Gastroesophageal sphincter (tissue), 4 donors: ENCODE results near the gene GRB2. TPM values are rescaled to one million over a fixed set of nuclear protein-coding genes. Genes with fewer than 3 reads are reported as not detected.
A peak's percentile ranks its signal among the peaks of the same experiment; 100 is the strongest.

ENCODE experiments used
- ATAC-seq: fragments of 150-250 bp; one replicate; pipeline ENCODE4 v1.9.1; 2016; ENCODE audit warnings: mild to moderate bottlenecking, moderate library complexity
- H3K27ac ChIP-seq, 4 donors: fragments of 200-600 bp; sonication (generic) in 3 of 4; 1 replicate in 3 of 4; 2 replicates in 1 of 4; pipeline ENCODE4 v1.5.1; 2016 to 2019
- H3K27me3 ChIP-seq: fragments of 200-600 bp; sonication (generic); one replicate; pipeline ENCODE4 v1.5.1; 2019
- H3K36me3 ChIP-seq, 2 donors: fragments of 200-600 bp; sonication (generic); one replicate each; pipeline ENCODE4 v1.5.1; 2019; ENCODE audit warnings: control low read depth in 1 of 2
- H3K4me1 ChIP-seq, 3 donors: fragments of 200-600 bp; sonication (generic); 1 replicate in 2 of 3; 2 replicates in 1 of 3; pipeline ENCODE4 v1.5.1; 2016 to 2019; ENCODE audit warnings: control low read depth in 2 of 3
- H3K4me3 ChIP-seq, 2 donors: fragments of 200-600 bp; sonication (generic); one replicate each; pipeline ENCODE4 v1.5.1; 2019; ENCODE audit warnings: mild to moderate bottlenecking in 1 of 2, moderate library complexity in 1 of 2
- H3K9me3 ChIP-seq, 3 donors: fragments of 200-600 bp; sonication (generic); one replicate each; pipeline ENCODE4 v1.5.1; 2017 to 2019; ENCODE audit warnings: control low read depth in 2 of 3
- EP300 ChIP-seq: sonication (generic); formaldehyde crosslinking; IDR thresholded peaks from one replicate; pipeline ENCODE4 v1.6.1; 2017; ENCODE audit warnings: antibody characterized with exemption, mild to moderate bottlenecking
- POLR2A ChIP-seq, 2 donors: fragments of 450-650 bp; IDR thresholded peaks; one replicate each; pipeline ENCODE4 v1.6.1; 2017; ENCODE audit warnings: antibody characterized with exemption in 2 of 2, mild to moderate bottlenecking in 2 of 2, moderate library complexity in 1 of 2
- POLR2AphosphoS5 ChIP-seq: sonication (generic); formaldehyde crosslinking; IDR thresholded peaks from one replicate; pipeline ENCODE4 v1.6.1; 2017; ENCODE audit warnings: antibody characterized with exemption
- WGBS, 2 donors: methylation state at CpG; one replicate each; pipeline ENCODE4 v1.1.5; 2018; ENCODE audit warnings: low coverage in 1 of 2; 5-methylcytosine and 5-hydroxymethylcytosine counted together
- total RNA-seq, 4 donors: library from RNA; depleted of rRNA; stranded (reverse); fragments of >200 nt; gene quantifications; one replicate each; pipeline ENCODE4 v1.1.0, GENCODE V29; 2016
- TF ChIP-seq, protein P1 (sequence below), 4 experiments: fragments of 200-600 bp in 2 of 4; fragments of 450-650 bp in 2 of 4; sonication (generic) in 1 of 4; IDR thresholded peaks; one replicate each; pipeline ENCODE4 v1.5.1; 2017 to 2019; ENCODE audit warnings: antibody characterized with exemption in 4 of 4, mild to moderate bottlenecking in 2 of 4, moderate library complexity in 2 of 4

Gene GRB2
- total RNA-seq, 4 donors from 2014 or later, result 80.6 to 113 (median 97.6) TPM

DNA sequence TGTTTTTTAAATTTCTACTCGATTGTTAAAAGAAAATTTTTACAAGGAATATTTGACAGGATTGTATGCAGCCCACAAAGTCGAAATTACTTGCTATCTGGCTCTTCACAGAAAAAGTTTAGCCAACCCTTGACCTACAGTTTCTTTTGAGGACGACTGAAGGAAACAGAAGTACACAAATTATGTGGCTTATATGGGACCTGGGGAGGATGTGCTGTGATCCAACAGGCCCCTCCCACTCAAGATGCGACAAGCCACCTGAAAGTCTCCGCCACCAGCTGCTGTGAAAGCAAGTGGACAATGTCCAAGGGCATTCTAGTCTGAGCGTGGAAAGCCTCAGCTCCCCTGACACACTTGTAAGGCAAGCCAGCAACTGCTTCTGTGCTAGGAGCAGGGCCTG, 73.8 kb downstream of the GRB2 start:
- no peak for ATAC-seq
- WGBS, 2 donors, result 44 to 66% methylated on average over 4 to 5 of the region's 6 CpGs
- no peaks in the 10 kb centered on the region for H3K9me3 ChIP-seq
- no peaks in the 10 kb centered on the region for H3K27me3 ChIP-seq
- H3K4me1 ChIP-seq, result peaks cover 0 to 10% (median 0%) of the 10 kb centered on the region in 3 donors
- no peak overlapping the region for H3K4me3 ChIP-seq
- TF ChIP-seq POLR2AphosphoS5, result no peak
- TF ChIP-seq POLR2A (IDR thresholded peaks at IDR 0.05), result no peak
- TF ChIP-seq EP300, result no peak
- TF ChIP-seq, protein P1, sequence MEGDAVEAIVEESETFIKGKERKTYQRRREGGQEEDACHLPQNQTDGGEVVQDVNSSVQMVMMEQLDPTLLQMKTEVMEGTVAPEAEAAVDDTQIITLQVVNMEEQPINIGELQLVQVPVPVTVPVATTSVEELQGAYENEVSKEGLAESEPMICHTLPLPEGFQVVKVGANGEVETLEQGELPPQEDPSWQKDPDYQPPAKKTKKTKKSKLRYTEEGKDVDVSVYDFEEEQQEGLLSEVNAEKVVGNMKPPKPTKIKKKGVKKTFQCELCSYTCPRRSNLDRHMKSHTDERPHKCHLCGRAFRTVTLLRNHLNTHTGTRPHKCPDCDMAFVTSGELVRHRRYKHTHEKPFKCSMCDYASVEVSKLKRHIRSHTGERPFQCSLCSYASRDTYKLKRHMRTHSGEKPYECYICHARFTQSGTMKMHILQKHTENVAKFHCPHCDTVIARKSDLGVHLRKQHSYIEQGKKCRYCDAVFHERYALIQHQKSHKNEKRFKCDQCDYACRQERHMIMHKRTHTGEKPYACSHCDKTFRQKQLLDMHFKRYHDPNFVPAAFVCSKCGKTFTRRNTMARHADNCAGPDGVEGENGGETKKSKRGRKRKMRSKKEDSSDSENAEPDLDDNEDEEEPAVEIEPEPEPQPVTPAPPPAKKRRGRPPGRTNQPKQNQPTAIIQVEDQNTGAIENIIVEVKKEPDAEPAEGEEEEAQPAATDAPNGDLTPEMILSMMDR (IDR thresholded peaks at IDR 0.05), result no peak
- H3K27ac ChIP-seq, result no peak overlapping the region
- peaks cover 0 to 20% of the 10 kb centered on the region in 2 donors for H3K36me3 ChIP-seq

DNA sequence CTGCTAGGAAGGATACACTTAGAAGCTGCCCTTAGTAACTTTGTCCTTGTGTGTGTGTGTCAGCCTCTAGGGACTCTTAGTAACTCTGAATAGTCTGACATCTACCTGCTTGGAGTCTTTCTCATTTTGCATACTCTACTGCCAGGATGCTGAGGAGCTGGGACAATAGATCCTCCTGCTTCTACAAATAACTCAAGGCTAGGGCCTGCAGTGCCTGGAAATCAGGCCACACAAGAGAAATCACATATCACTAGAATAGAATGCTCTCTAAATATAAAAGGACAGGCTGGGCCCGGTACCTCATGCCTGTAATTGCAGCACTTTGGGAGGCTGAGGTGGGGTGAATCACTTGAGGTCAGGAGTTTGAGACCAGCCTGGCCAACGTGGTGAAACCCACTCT, 77.7 kb downstream of the GRB2 start:
- Histone ChIP-seq H3K9me3 (no peaks in the 10 kb centered on the region), H3K27ac (no peak overlapping the region), H3K4me3 (no peak overlapping the region), H3K36me3 (peaks cover 0 to 39% of the 10 kb centered on the region in 2 donors), H3K27me3 (no peaks in the 10 kb centered on the region), H3K4me1 (peaks cover 0 to 41% (median 0%) of the 10 kb centered on the region in 3 donors)
- no peak for ATAC-seq
- TF ChIP-seq, protein P1 (IDR thresholded peaks at IDR 0.05), result no peak
- no peak for TF ChIP-seq POLR2AphosphoS5
- TF ChIP-seq POLR2A (IDR thresholded peaks at IDR 0.05), result no peak
- no peak for TF ChIP-seq EP300
- 100% methylated on average over 1 of the region's 2 CpGs; no CpG with 5 or more reads in 1 of the 2 donors for WGBS, 2 donors

DNA sequence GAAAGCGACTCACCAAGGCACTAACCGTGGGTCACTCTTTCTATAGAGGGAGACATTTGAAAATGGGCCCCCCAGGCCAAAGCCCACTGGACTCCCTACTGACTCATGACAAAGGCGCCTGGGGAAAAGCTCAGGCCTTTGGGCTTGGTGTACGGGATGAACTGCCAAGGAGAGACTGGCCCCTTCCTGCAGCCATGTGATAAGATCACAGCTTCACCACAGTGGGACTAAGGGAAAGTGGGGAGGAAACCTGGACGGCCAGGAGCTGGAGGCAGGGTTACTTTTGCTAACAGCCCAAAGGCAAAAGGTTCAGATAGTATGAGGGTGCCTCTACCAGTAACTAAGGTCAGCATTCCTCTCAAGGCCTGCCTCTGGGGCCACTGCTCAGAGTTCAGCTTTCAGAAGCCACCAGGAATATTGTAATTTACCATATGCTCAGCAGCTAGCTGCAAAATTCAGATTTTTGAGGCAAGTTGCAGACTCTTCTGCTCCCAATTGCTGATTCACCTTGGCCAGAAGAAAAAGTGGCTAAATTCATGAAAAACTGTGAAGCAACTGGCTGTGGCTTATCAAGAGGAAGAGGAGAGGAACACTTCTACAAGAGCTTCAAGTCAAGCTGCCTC, 79.1 kb downstream of the GRB2 start:
- H3K36me3 ChIP-seq, result peaks cover 0 to 42% of the 10 kb centered on the region in 2 donors
- WGBS, 2 donors, result no CpG with 5 or more reads among the region's 5 CpGs
- H3K4me1 ChIP-seq, result peaks cover 0 to 43% (median 0%) of the 10 kb centered on the region in 3 donors
- TF ChIP-seq POLR2AphosphoS5, result no peak
- TF ChIP-seq EP300, result no peak
- TF ChIP-seq, protein P1 (IDR thresholded peaks at IDR 0.05), result no peak
- TF ChIP-seq POLR2A (IDR thresholded peaks at IDR 0.05), result no peak
- ATAC-seq, result no peak
- no peaks in the 10 kb centered on the region for H3K27me3 ChIP-seq
- H3K4me3 ChIP-seq, result no peak overlapping the region
- no peaks in the 10 kb centered on the region for H3K9me3 ChIP-seq
- peak overlapping the region in 3 of 4 donors; percentile 46 to 54 (median 48) for H3K27ac ChIP-seq

DNA sequence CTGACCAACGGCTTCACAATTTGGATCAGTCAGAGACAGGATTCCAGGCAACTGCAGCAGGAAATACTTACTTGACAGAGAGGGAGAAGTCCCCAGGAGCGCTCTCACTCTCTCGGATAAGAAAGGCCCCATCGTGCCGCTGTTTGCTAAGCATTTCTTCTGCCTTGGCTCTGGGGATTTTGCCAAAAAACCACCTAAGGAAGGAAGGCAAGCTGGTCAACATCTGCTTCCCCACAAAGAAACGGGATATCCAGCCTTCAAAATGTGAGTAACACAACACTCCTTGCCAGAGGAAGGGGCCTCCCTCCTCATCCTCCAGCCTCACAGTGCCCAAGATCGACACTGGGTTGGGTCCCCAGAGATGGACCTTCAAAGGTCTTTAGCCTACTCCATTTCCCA, 79.7 kb downstream of the GRB2 start:
- ATAC-seq, result no peak
- Histone ChIP-seq H3K4me1 (peaks cover 0 to 38% (median 0%) of the 10 kb centered on the region in 3 donors), H3K27ac (peak overlapping the region in 3 of 4 donors; percentile 46 to 54 (median 48)), H3K9me3 (no peaks in the 10 kb centered on the region), H3K36me3 (peaks cover 0 to 43% of the 10 kb centered on the region in 2 donors), H3K4me3 (no peak overlapping the region), H3K27me3 (no peaks in the 10 kb centered on the region)
- TF ChIP-seq, protein P1 (IDR thresholded peaks at IDR 0.05), result no peak
- TF ChIP-seq POLR2A (IDR thresholded peaks at IDR 0.05), result no peak
- TF ChIP-seq POLR2AphosphoS5, result no peak
- TF ChIP-seq EP300, result no peak
- WGBS, 2 donors, result 40 to 60% methylated on average over 1 of the region's 7 CpGs

DNA sequence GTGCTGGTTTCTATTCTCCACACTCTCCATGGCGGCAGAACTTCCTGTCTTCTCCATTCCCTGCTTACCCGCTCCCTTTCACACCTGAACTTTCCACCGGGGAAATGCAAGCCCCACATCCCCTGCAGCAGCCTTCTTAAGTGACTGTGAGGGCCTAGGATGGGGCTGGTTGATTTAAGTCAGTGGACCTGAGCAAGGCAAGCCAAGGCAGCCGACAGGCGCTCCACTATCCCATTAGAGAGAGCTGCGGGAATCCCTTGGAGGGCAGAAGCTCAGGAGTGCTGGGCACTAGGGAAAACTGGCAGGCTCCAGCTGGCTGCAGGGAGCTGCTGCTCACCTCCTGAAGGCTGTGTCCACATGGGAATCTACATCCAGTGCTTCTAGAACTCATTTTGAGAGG, 80.1 kb downstream of the GRB2 start:
- H3K4me1 ChIP-seq, result peaks cover 0 to 35% (median 0%) of the 10 kb centered on the region in 3 donors
- no peak overlapping the region for H3K4me3 ChIP-seq
- TF ChIP-seq EP300, result no peak
- TF ChIP-seq, protein P1 (IDR thresholded peaks at IDR 0.05), result no peak
- TF ChIP-seq POLR2A (IDR thresholded peaks at IDR 0.05), result no peak
- no peak for TF ChIP-seq POLR2AphosphoS5
- H3K9me3 ChIP-seq, result no peaks in the 10 kb centered on the region
- peaks cover 0 to 43% of the 10 kb centered on the region in 2 donors for H3K36me3 ChIP-seq
- no peaks in the 10 kb centered on the region for H3K27me3 ChIP-seq
- ATAC-seq, result no peak
- 79 to 100% methylated on average over 1 to 6 of the region's 6 CpGs for WGBS, 2 donors
- peak overlapping the region in 3 of 4 donors; percentile 46 to 54 (median 46) for H3K27ac ChIP-seq
